H54 (cell line): ENCODE results near the gene CCDC92B.

Experiments
- DNase-seq: peaks from one replicate; pipeline ENCODE4 v3.0.0; 2011; ENCODE audit warnings: low spot score, mixed read lengths; ENCODE audit not compliant: insufficient read length
- FAIRE-seq: peaks from 3 replicates; lab custom pipeline; 2011; peaks lifted over from hg19 to GRCh38; lab: Jason Lieb, UNC
- POLR2A ChIP-seq: IDR thresholded peaks from 2 replicates; pipeline ENCODE4 v1.6.1; 2011; ENCODE audit warnings: low read depth, mild to moderate bottlenecking, low read length

CCDC92B gene

DNA sequence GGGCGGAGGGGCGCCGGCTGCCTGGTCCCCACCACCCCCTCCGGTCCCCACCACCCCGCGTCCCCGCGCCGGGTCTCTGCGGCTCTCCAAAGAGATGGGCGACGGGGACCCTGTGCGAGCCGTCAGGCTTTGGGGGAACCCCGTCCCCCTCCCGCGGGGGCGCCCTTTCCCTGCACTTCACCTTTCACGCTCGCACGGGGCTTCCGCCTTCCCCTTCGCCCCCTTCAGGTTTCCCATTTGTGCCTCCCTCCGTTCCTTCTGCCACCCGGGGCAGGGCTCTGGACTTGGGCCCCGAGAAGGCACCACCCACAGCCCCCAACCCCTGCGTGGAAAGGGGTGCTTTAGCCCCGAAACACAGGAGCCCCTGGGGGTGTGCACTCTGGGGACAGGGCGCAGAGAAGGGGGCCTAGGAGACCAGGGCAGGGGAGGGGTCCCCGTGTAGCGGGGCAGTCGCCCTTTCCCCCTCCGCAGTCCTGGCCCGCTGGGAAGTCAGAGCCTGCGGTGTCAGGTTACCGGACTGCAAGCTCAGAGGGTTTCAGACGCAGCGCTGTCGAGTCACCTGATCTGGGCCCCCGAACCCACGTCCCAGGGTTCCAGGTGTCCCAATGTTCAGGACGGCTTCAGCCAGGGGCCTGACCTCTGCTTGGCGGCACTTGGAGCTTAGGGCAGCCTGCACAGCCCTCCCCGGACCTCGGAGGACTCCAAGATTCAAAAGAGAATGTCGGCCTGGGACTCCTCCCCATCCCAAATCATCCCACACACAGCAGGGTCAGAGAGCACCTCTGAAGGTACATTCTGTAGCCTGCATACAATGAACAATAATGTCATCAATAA is 6.7 kb upstream of the CCDC92B start:
- no peak for TF ChIP-seq POLR2A
- no peak for DNase-seq
- no peak for FAIRE-seq

DNA sequence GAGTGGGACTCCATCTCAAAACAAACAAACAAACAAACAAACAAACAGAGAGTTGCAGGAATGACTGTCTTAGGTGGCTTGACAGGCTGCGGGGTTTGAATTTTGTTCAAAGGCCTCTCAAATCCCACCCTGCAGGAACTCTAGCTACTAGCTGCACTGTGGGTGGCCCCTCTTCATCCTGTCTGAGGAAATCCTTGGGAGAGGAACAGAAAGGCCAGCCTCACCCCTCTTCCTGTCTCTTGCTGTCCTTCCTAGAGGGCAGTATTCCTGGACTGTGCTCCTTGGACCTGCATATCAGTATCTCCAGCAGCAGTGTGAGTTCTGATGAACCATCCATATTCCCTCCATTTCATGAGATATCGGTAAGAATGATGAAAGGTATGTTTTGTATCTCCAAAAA is 2.0 kb upstream of the CCDC92B start:
- no peak for TF ChIP-seq POLR2A
- no peak for DNase-seq
- FAIRE-seq: no peak

DNA sequence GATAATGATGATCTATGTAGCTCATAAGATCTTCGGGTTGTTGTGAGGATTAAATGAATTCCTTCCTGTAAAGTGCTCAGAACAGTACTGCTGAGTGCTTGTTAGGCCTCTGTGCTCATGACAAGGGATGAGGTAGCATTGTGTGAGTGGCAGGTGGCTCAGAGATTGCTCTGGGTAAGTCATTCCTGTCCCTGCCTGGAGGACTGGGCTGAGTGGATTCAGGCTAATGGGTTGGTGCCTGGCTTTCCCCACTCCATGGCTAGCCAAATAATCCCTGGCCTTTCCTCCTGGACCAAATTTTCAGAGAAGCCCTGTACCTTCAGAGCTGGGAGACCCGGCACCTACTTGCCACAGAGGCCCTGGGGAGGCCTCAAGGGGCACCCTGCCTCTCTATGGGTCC is 1.3 kb upstream of the CCDC92B start:
- TF ChIP-seq POLR2A: no peak
- DNase-seq (no peak), FAIRE-seq (no peak)

DNA sequence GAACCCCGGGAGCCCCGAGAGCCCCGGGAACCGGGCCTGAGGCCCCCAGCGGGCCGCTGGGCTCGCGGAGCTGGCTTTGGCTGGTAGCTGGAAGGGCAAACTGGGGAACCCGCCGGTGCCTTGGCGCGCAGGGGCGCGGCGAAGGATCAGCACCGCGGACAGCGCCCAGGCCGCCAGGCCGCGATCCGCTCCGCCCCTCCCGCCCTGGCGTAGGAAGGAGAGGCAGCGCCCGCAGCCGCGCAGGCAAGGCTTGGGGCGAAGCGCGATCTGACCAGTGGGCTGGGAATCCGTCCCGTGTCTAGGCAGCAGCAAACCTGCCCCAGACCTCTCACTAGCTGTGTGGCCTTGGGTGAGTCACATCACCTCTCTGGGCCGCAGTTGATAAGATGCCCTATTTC is 331 bp upstream of the CCDC92B start:
- FAIRE-seq (no peak), DNase-seq (peak; percentile 95)

DNA sequence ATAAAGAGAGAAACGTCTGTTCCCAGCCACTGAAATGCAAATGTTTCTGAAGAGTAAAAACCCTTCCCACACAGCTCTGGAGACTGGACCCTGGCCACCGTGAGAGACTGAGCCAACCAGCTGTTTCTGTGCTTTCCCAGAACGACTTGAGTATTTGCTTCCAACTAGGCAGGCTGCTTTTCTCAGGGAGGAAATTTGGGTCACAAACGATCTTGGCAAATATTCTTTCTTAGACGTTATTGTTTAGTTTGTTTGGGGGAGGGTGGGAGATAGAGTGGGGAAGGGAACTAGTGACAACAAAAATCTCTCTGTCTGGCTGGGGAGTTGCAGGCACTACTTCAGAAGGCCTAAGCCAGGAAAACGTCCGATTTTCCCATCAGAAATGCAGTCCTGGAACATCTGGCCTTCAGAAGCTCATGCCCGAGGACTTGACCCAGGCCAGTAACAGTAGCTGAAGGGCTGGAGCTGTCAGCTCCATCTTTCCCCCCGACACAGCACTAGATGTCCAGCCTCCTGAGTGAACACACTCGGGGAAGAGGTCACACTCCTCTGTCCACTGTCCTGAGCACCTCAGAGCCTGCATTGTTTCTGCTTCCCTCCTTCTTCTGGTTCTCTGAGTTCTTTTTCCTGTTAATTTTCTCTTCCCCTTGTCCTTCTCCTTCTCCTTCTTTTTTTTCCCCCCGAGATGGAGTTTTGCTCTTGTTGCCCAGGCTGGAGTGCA is 4.0 kb downstream of the CCDC92B start:
- no peak for DNase-seq
- no peak for FAIRE-seq
- no peak for TF ChIP-seq POLR2A

More for the DNA sequence above, 331 bp upstream of the CCDC92B start:
- TF ChIP-seq POLR2A: no peak

DNA sequence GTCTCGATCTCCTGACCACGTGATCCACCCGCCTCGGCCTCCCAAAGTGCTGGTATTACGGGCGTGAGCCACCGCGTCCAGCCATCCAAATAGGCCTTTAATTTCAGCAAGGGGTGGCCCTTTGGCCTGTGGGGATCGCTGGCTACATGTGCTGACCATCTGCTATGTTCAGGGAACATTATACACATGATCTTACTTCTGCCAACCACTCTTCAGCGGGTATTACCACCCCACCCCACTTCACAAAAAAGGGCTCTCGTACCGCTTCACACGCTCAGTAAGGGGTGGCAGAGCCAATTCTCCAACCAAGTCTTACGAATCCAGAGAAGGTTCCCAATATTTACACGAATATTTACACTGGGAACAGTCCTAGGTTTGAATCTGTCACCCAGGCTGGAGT is 11.8 kb downstream of the CCDC92B start:
- TF ChIP-seq POLR2A: no peak
- DNase-seq: no peak
- no peak for FAIRE-seq

DNA sequence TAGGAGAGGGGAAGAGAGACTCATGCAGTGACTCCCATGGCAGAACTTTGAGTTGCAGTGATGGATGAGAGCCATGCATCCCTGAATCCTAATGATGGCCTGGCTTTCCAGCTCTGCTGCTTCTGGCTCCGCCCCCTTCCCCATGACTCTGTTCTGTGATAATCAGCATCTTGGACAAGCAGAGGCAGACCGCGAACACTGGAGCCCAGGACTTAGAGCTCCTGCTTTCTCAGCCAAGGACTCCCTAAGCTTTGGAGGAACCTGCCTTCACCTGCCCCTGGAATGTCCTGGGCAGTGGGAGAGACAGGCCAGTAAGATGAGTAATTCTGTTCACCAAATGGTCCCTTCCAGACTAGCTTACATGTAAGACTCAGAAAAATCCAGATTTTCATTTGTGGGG is 12.5 kb downstream of the CCDC92B start:
- FAIRE-seq (no peak), DNase-seq (no peak)
- TF ChIP-seq POLR2A: no peak

DNA sequence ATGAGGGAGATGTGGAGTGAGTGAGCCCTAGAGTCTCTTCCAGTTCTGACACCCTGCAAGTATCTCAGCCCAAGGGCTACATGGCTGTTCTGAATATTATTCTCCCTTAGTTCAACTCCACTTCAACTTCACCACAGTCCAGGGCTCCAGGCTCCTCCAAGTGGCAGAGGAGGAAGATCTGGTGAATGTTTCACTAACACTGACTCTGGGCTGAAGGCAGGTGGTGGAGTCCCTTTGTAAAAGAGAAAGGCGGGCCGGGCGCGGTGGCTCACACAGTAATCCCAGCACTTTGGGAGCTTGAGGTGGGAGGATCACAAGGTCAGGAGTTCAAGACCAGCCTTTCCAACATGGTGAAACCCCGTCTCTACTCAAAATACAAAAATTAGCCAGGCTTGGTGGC is 13.6 kb downstream of the CCDC92B start:
- no peak for TF ChIP-seq POLR2A
- FAIRE-seq (no peak), DNase-seq (no peak)

DNA sequence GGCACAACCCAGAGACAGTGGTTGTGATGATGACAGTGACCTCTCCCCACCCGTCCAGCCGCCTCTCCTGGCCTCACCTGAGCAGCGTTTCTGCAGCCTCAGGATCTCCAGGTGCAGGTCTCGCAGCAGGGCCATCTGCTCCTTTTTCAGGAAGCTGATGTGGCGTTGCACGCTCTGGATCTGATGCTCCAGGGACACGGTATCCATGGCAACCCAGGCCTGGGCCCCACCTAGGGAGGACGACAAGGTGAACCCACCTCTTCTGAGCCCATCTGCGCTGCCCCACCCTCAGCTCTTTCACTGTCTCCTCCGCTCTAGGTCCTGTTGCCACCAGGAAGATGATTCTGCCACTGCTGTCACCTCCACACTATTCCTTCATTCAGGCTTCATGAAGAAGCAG is 14.5 kb downstream of the CCDC92B start:
- FAIRE-seq (no peak), DNase-seq (no peak)
- TF ChIP-seq POLR2A: no peak

DNA sequence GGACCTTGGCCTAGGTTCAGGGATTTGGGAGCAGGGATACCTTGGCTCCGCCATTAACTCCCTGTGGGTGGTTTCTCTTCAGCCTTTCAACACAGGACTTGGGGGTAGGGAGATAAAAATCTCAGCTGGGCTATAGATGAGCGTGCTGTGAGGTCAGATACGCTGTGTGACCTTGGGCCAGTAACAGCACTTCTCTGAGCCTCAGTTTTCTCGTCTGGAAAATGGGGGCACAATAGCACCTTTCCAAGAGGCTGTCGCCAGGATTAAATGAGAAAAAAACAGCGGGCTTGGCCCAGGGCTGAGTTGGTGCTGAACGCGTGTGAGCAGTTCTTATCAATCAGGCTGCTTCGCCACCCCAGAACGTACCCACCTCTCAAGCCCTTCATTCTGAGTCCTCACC is 17.6 kb downstream of the CCDC92B start:
- no peak for DNase-seq
- no peak for TF ChIP-seq POLR2A
- FAIRE-seq: no peak

DNA sequence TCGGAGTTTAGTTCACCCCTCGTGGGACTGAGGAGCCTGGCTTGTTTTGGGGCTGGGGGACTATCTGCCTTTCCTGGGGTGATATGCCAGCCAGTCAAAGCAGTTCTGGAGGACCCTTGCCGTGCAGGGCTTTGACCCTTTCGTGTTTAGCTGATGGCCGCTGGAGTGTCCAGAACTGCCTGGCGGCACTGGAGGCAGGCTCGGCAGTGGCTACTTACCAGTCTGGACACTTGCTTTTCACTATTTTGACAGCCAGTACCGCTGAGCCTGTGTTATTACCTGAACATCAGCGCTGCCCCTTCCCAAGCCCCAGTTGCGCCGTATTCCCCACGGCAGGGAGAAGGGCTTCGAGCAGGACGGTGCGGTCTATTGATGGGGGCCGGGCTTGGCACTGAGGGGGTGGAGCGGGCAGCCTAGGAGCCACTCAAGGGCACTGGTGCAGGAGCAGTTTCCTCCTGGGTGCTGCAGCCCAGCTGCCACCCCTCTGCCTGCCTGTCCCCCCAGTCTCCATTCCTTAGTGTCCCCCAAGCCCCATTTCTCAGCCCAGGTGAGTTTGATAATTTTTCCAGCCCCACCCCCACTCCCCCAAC is 18.6 kb downstream of the CCDC92B start:
- DNase-seq (no peak), FAIRE-seq (no peak)
- no peak for TF ChIP-seq POLR2A

DNA sequence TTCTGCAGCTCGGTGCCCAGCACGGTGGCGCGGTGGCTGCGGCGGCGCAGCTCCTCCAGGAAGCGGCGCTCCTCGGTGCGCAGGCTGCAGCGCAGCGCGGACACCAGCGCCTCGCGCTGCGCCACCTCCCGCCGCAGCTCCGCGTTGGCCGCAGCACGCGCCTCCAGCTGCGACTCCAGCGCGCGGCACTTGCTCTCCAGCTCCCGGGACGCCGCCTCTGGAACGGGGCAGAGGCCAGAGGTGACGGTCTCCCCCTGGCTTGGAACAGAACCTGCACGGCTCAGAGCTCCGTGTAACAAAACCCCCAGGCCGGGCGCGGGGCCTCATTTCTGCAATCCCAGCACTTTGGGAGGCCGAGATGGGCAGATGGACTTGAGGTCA is 24.7 kb downstream of the CCDC92B start:
- DNase-seq (no peak), FAIRE-seq (no peak)
- no peak for TF ChIP-seq POLR2A

DNA sequence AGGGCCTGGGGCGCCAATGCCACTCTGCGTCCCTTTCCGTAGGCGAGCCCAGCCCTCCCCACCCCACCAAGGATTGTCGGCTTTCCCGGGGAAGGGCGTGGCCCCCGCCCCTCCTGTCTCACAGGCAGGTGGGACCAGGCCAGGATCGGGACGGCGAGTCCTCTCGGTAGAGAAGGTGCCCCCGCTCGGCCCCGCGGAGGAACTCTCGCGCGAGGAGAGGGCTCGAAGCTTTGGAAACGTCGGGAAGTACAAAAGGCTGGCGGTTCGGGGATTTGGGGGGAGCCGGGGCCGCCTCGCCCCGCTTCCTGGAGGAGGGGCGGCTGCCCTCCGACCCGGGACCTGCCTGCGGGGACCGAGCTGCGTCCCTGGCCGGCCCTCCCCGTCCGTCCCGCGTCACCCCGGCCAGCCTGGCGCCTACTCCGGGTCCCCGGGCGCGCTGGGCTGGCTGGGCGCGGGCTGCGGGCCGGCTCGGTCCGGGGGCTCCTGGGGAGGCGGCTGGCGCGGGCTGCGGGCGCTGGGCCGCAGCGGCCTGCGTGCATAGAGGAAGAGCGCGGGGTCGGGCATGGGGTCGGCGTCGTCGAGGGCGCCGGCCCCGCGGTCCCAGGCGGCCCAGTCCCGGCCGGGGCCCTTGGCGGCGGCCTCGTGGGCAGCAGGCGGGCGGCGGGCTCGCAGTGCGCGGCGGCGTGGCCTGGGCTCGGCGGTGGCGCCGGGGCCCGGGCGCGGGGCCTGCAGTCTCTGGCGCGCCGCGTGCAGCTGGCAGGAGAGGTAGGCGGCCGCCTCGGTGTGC is 25.3 kb downstream of the CCDC92B start:
- DNase-seq (no peak), FAIRE-seq (no peak)
- no peak for TF ChIP-seq POLR2A
